H1 (cell line): Measurements from ENCODE around the gene SNHG17. TPM values are rescaled to one million over a fixed set of nuclear protein-coding genes. Genes with fewer than 3 reads are reported as not detected.

Experiments
- CTCF ChIA-PET: fragments of 300-600 bp; sonication (Branson Sonifier 250); formaldehyde crosslinking; loops from one replicate; lab custom pipeline; 2021; ENCODE audit not compliant: partially characterized antibody; lab: Charles Lee
- POLR2A ChIA-PET: fragments of 300-600 bp; sonication (Branson Sonifier 250); formaldehyde crosslinking; loops from one replicate; lab custom pipeline; 2021; ENCODE audit warnings: inconsistent platforms; ENCODE audit not compliant: partially characterized antibody; lab: Charles Lee
- DNase-seq, 2 experiments: peaks; one replicate each; pipeline versions ENCODE4 v3.0.0 to v3.0.0-alpha.2; 2010 to 2022; ENCODE audit warnings: low spot score in 2 of 2, low read depth in 1 of 2, mixed read lengths in 1 of 2
- FAIRE-seq: peaks from 2 replicates; lab custom pipeline; 2011; peaks lifted over from hg19 to GRCh38; lab: Jason Lieb, UNC
- H2AFZ ChIP-seq: 2 replicates; pipeline ENCODE4 v1.8.1; 2012; ENCODE audit warnings: low read length, inconsistent platforms
- H2AK5ac ChIP-seq: 2 replicates; pipeline ENCODE4 v1.6.1; 2013; ENCODE audit warnings: low read depth, low read length
- H2BK120ac ChIP-seq: replicated peaks from 2 replicates; pipeline ENCODE3; 2013; ENCODE audit warnings: low read depth, low read length, inconsistent platforms
- H2BK12ac ChIP-seq: 2 replicates; pipeline ENCODE4 v1.6.1; 2013; ENCODE audit warnings: low read depth, low read length
- H2BK15ac ChIP-seq: 2 replicates; pipeline ENCODE4 v1.6.1; 2013; ENCODE audit warnings: low read length
- H2BK20ac ChIP-seq: 2 replicates; pipeline ENCODE4 v1.6.1; 2013; ENCODE audit warnings: low read length
- H2BK5ac ChIP-seq: 2 replicates; pipeline ENCODE4 v1.6.1; 2013; ENCODE audit warnings: low read depth, low read length
- H3K14ac ChIP-seq: 2 replicates; pipeline ENCODE4 v1.6.1; 2013; ENCODE audit warnings: inconsistent platforms; ENCODE audit not compliant: insufficient read length
- H3K18ac ChIP-seq: 2 replicates; pipeline ENCODE4 v1.6.1; 2013; ENCODE audit warnings: low read length; ENCODE audit errors: extremely low read depth
- H3K23ac ChIP-seq: 2 replicates; pipeline ENCODE4 v1.6.1; 2013; ENCODE audit warnings: inconsistent platforms; ENCODE audit not compliant: insufficient read length
- H3K23me2 ChIP-seq: 2 replicates; pipeline ENCODE4 v1.6.1; 2013; ENCODE audit warnings: low read depth, low read length
- H3K27ac ChIP-seq: 2 replicates; pipeline ENCODE4 v1.6.1; 2011; ENCODE audit warnings: low read depth, low read length, inconsistent platforms
- H3K27me3 ChIP-seq, 4 experiments: replicated peaks in 1 of 4; 1 replicate in 1 of 4; 2 replicates in 3 of 4; pipeline versions ENCODE4 v1.6.1 to v1.8.1; 2011 to 2013; ENCODE audit warnings: low read length in 3 of 4, mild to moderate bottlenecking in 3 of 4, inconsistent platforms in 2 of 4, mixed read lengths in 2 of 4, moderate library complexity in 1 of 4; ENCODE audit not compliant: control insufficient read depth in 3 of 4, insufficient read depth in 3 of 4; ENCODE audit errors: extremely low read depth in 1 of 4
- H3K36me3 ChIP-seq, 4 experiments: 2 replicates each; pipeline versions ENCODE4 v1.6.1 to v1.8.1; 2011 to 2013; ENCODE audit warnings: mild to moderate bottlenecking in 4 of 4, low read length in 3 of 4, moderate library complexity in 2 of 4, control low read depth in 1 of 4, inconsistent platforms in 1 of 4; ENCODE audit not compliant: insufficient read depth in 4 of 4, control insufficient read depth in 2 of 4
- H3K4ac ChIP-seq: replicated peaks from 2 replicates; pipeline ENCODE3; 2013; ENCODE audit warnings: low read length, low read depth, mixed read lengths, inconsistent platforms; ENCODE audit not compliant: insufficient read length
- H3K4me1 ChIP-seq, 4 experiments: replicated peaks in 1 of 4; 1 replicate in 1 of 4; 2 replicates in 3 of 4; pipeline versions ENCODE4 v1.6.1 to v1.8.1; 2011 to 2013; ENCODE audit warnings: low read length in 3 of 4, inconsistent platforms in 2 of 4, mixed read lengths in 1 of 4; ENCODE audit not compliant: insufficient read depth in 4 of 4, control insufficient read depth in 3 of 4
- H3K4me2 ChIP-seq, 2 experiments: 2 replicates each; pipeline versions ENCODE4 v1.6.1 to v1.8.1; 2011 to 2013; ENCODE audit warnings: low read depth in 2 of 2, low read length in 2 of 2, control low read depth in 1 of 2, inconsistent platforms in 1 of 2, mild to moderate bottlenecking in 1 of 2; ENCODE audit not compliant: insufficient read depth in 1 of 2
- H3K4me3 ChIP-seq, 4 experiments: fragments of 200-600, 300-600 bp in 1 of 4; sonication (generic), shearing (Covaris generic), sonication (Bioruptor Twin) in 1 of 4; 2 replicates each; pipeline versions ENCODE4 v1.5.1 to v1.8.1; 2011 to 2016; ENCODE audit warnings: low read length in 4 of 4, low read depth in 3 of 4, control low read depth in 2 of 4, inconsistent platforms in 2 of 4, mild to moderate bottlenecking in 2 of 4, mixed read lengths in 1 of 4, moderate library complexity in 1 of 4; ENCODE audit not compliant: insufficient read depth in 2 of 4; ENCODE audit errors: extremely low read depth in 1 of 4
- H3K56ac ChIP-seq: replicated peaks from 2 replicates; pipeline ENCODE3; 2013; ENCODE audit warnings: low read depth, mild to moderate bottlenecking, mixed read lengths, low read length, inconsistent platforms; ENCODE audit not compliant: insufficient read length
- H3K79me1 ChIP-seq: 2 replicates; pipeline ENCODE4 v1.6.1; 2013; ENCODE audit warnings: low read depth, low read length, control low read depth
- H3K79me2 ChIP-seq, 2 experiments: 2 replicates each; pipeline versions ENCODE4 v1.6.1 to v1.8.1; 2012 to 2013; ENCODE audit warnings: low read length in 2 of 2, mild to moderate bottlenecking in 2 of 2, inconsistent platforms in 1 of 2; ENCODE audit not compliant: insufficient read depth in 2 of 2, control insufficient read depth in 1 of 2
- H3K9ac ChIP-seq, 4 experiments: replicated peaks in 1 of 4; 1 replicate in 1 of 4; 2 replicates in 3 of 4; pipeline versions ENCODE4 v1.6.1 to v1.8.1; 2011 to 2013; ENCODE audit warnings: low read depth in 3 of 4, low read length in 3 of 4, control low read depth in 2 of 4, mild to moderate bottlenecking in 2 of 4, moderate library complexity in 2 of 4, inconsistent platforms in 1 of 4; ENCODE audit errors: extremely low read depth in 1 of 4
- H3K9me3 ChIP-seq, 2 experiments: 2 replicates each; pipeline versions ENCODE4 v1.6.1 to v1.8.1; 2012 to 2013; ENCODE audit warnings: mild to moderate bottlenecking in 2 of 2, moderate library complexity in 2 of 2, control low read depth in 1 of 2, inconsistent platforms in 1 of 2, low read depth in 1 of 2, low read length in 1 of 2, mixed read lengths in 1 of 2; ENCODE audit not compliant: insufficient read depth in 2 of 2
- H4K20me1 ChIP-seq, 2 experiments: replicated peaks in 1 of 2; 2 replicates each; pipeline versions ENCODE3 to v1.8.1; 2011 to 2013; ENCODE audit warnings: inconsistent platforms in 2 of 2, low read length in 2 of 2, mild to moderate bottlenecking in 1 of 2; ENCODE audit not compliant: insufficient read depth in 2 of 2, control insufficient read depth in 1 of 2
- H4K5ac ChIP-seq: 2 replicates; pipeline ENCODE4 v1.6.1; 2013; ENCODE audit warnings: low read length, low read depth, mixed read lengths, inconsistent platforms; ENCODE audit not compliant: insufficient read length
- H4K8ac ChIP-seq: 2 replicates; pipeline ENCODE4 v1.8.0; 2013; ENCODE audit warnings: mild to moderate bottlenecking, moderate library complexity, low read length, inconsistent platforms; ENCODE audit not compliant: insufficient read depth; ENCODE audit errors: extremely low read depth
- H4K91ac ChIP-seq: replicated peaks from 2 replicates; pipeline ENCODE3; 2013; ENCODE audit warnings: low read length, mixed read lengths, inconsistent platforms; ENCODE audit not compliant: insufficient read length
- BRCA1 ChIP-seq: IDR thresholded peaks from 2 replicates; pipeline ENCODE4 v1.6.1; 2012; ENCODE audit warnings: low read depth, low read length, improper control_type of control experiment
- EP300 ChIP-seq, 2 experiments: IDR thresholded peaks; 1 replicate in 1 of 2; 2 replicates in 1 of 2; pipeline ENCODE4 v1.6.1; 2011 to 2012; ENCODE audit warnings: low read depth in 2 of 2, low read length in 2 of 2, mild to moderate bottlenecking in 2 of 2, borderline replicate concordance in 1 of 2, inconsistent platforms in 1 of 2, moderate library complexity in 1 of 2
- GTF2F1 ChIP-seq: IDR thresholded peaks from 2 replicates; pipeline ENCODE4 v1.6.1; 2012; ENCODE audit warnings: low read depth, low read length, improper control_type of control experiment, borderline replicate concordance
- HDAC6 ChIP-seq: IDR thresholded peaks from one replicate; pipeline ENCODE4 v1.7.1; 2012; ENCODE audit warnings: low read depth, mild to moderate bottlenecking, inconsistent platforms, low read length, moderate library complexity
- NANOG ChIP-seq: IDR thresholded peaks from 2 replicates; pipeline ENCODE4 v1.6.1; 2011; ENCODE audit warnings: low read length, low read depth, mild to moderate bottlenecking, inconsistent platforms; ENCODE audit not compliant: insufficient read depth, poor library complexity, severe bottlenecking
- NRF1 ChIP-seq: IDR thresholded peaks from 2 replicates; pipeline ENCODE4 v1.6.1; 2011; ENCODE audit warnings: mild to moderate bottlenecking, low read depth, low read length, improper control_type of control experiment
- POLR2A ChIP-seq, 2 experiments: IDR thresholded peaks; 1 replicate in 1 of 2; 2 replicates in 1 of 2; pipeline ENCODE4 v1.6.1; 2011; ENCODE audit warnings: low read depth in 2 of 2, low read length in 2 of 2, mild to moderate bottlenecking in 2 of 2; ENCODE audit errors: control extremely low read depth in 1 of 2
- SIX5 ChIP-seq: IDR thresholded peaks from 2 replicates; pipeline ENCODE4 v1.6.1; 2011; ENCODE audit warnings: mild to moderate bottlenecking, low read depth, low read length
- SP1 ChIP-seq: IDR thresholded peaks from 2 replicates; pipeline ENCODE4 v1.6.1; 2011; ENCODE audit warnings: low read depth, low read length
- SP2 ChIP-seq: IDR thresholded peaks from 2 replicates; pipeline ENCODE4 v1.6.1; 2012; ENCODE audit warnings: mild to moderate bottlenecking, low read length, inconsistent platforms
- WGBS, 2 experiments: shearing (Covaris generic) in 1 of 2; methylation state at CpG; one replicate each; pipeline versions ENCODE4 v1.1.6 to v1.1.7; 2013 to 2015; ENCODE audit warnings: low lambda C conversion rate in 2 of 2, mixed read lengths in 2 of 2, inconsistent platforms in 1 of 2, low coverage in 1 of 2, missing lambda C conversion rate in 1 of 2; ENCODE audit not compliant: insufficient replicate concordance in 2 of 2, insufficient coverage in 1 of 2, insufficient read length in 1 of 2; ENCODE audit errors: extremely low coverage in 1 of 2, missing lambda C conversion rate in 1 of 2; 5-methylcytosine and 5-hydroxymethylcytosine counted together
- polyA plus RNA-seq, 7 experiments: library from polyadenylated mRNA; depleted of rRNA in 3 of 7; stranded (reverse) in 5 of 7; unstranded in 2 of 7; fragments of >200 nt in 5 of 7; fragments of 200-250 nt in 2 of 7; gene quantifications; 1 replicate in 5 of 7; 2 replicates in 1 of 7; 4 replicates in 1 of 7; pipeline versions ENCODE4 v1.2.1 to v1.2.3, GENCODE V29; 2011 to 2013; ENCODE audit warnings: missing spikeins in 2 of 7, mixed read lengths in 2 of 7
- total RNA-seq: library from RNA; stranded (reverse); fragmentation: NEBNext Ultra II Directional; extraction: Animal tissue kit (Norgen Biotek cat#: 25700); gene quantifications from 2 replicates; pipeline ENCODE4 v1.2.1, GENCODE V29; 2021
- TF ChIP-seq, protein P1 (sequence below): IDR thresholded peaks from 2 replicates; pipeline ENCODE4 v1.6.1; 2012; ENCODE audit warnings: inconsistent platforms
- TF ChIP-seq, protein P2 (sequence below): IDR thresholded peaks from 2 replicates; pipeline ENCODE4 v1.6.1; 2012; ENCODE audit warnings: low read length, inconsistent platforms

SNHG17 gene
- total and polyA plus RNA-seq, 2 of the 8 experiments (the other 6 are each of a cell fraction or from before 2014, with no cell fraction given): 59.4 to 59.8 TPM

DNA sequence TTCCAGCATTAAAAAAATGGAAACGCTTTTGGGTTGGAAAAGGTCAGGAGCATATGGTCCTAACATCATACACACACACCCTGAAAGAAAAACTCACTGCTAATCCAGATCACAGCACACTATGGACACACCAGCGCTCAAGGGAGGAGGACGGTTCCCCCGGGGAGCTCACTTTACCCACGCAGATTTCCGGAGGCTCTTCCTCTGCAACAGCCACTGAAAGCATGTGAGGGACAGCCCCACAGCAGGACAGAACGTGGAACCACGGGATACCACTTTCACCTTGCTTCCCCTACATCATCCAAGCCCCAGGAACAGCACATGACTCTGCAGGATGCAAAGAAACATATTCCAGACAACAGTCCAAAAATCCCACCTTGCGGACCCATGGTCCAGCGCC lies 13.2 kb downstream of the SNHG17 start:
- H3K27ac ChIP-seq: no peak overlapping the region
- no peak overlapping the region for H4K8ac ChIP-seq
- no peak overlapping the region for H2BK20ac ChIP-seq
- H3K18ac ChIP-seq: no peak overlapping the region
- WGBS, 2 experiments: 92% methylated on average over 10 of the region's 10 CpGs; no CpG with 5 or more reads in 1 of the 2 experiments
- H2BK120ac ChIP-seq: no peak overlapping the region
- DNase-seq (no peak), FAIRE-seq (no peak)
- H3K79me2 ChIP-seq: peaks cover 0 to 34% of the 10 kb centered on the region in 2 experiments; a peak in 2 of 4 replicates
- no peak overlapping the region for H3K23ac ChIP-seq
- no peaks in the 10 kb centered on the region; the same call in 1 of the 2 replicates for H3K23me2 ChIP-seq
- H2BK5ac ChIP-seq: no peak overlapping the region
- no peak overlapping the region for H2AFZ ChIP-seq
- CTCF ChIA-PET: interaction anchor here (1.3 to 4.1 kb wide), 5 partner anchors 11 to 84 kb away, joined by 3 to 15 read pairs (median 5); partner anchors contain the start of gene SNHG17
- no peak overlapping the region for H3K4me3 ChIP-seq
- H2BK12ac ChIP-seq: no peak overlapping the region
- peaks cover 67 to 90% (median 84%) of the 10 kb centered on the region in 4 experiments for H3K36me3 ChIP-seq
- no peak overlapping the region for H2BK15ac ChIP-seq
- H4K91ac ChIP-seq: no peak overlapping the region
- peaks cover 0 to 5% (median 0%) of the 10 kb centered on the region in 4 experiments; a peak in 3 of 7 replicates for H3K4me1 ChIP-seq
- H4K20me1 ChIP-seq: peaks cover 8 to 39% of the 10 kb centered on the region in 2 experiments
- no peak overlapping the region for H3K14ac ChIP-seq
- no peaks in the 10 kb centered on the region for H3K27me3 ChIP-seq
- no peak overlapping the region for H2AK5ac ChIP-seq
- POLR2A ChIA-PET: interaction anchor here (1.2 to 17.6 kb wide), 5 partner anchors 7 to 51 kb away, joined by 3 to 420 read pairs (median 17); partner anchors contain the start of genes RALGAPB and SNHG17
- no peak overlapping the region for H3K4me2 ChIP-seq
- no peak overlapping the region for H3K9ac ChIP-seq
- no peak overlapping the region for H4K5ac ChIP-seq
- H3K4ac ChIP-seq: no peak overlapping the region
- H3K9me3 ChIP-seq: no peaks in the 10 kb centered on the region
- peaks cover 12% of the 10 kb centered on the region for H3K79me1 ChIP-seq
- no peak overlapping the region for H3K56ac ChIP-seq
- no peak; a peak in 1 of 3 replicates for TF ChIP-seq POLR2A (IDR thresholded peaks at IDR 0.05; ENCODE audit: control extremely low read depth in 1 of 2, low read depth in 2 of 2, low read length in 2 of 2)
- TF ChIP-seq NRF1: no peak
- TF ChIP-seq HDAC6: no peak
- TF ChIP-seq SIX5: no peak
- TF ChIP-seq GTF2F1: no peak
- TF ChIP-seq EP300 (IDR thresholded peaks at IDR 0.05; ENCODE audit: borderline replicate concordance in 1 of 2, low read depth in 2 of 2, low read length in 2 of 2): no peak
- no peak for TF ChIP-seq SP1
- no peak for TF ChIP-seq SP2
- TF ChIP-seq, protein P1, sequence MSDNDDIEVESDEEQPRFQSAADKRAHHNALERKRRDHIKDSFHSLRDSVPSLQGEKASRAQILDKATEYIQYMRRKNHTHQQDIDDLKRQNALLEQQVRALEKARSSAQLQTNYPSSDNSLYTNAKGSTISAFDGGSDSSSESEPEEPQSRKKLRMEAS: no peak
- TF ChIP-seq, protein P2, sequence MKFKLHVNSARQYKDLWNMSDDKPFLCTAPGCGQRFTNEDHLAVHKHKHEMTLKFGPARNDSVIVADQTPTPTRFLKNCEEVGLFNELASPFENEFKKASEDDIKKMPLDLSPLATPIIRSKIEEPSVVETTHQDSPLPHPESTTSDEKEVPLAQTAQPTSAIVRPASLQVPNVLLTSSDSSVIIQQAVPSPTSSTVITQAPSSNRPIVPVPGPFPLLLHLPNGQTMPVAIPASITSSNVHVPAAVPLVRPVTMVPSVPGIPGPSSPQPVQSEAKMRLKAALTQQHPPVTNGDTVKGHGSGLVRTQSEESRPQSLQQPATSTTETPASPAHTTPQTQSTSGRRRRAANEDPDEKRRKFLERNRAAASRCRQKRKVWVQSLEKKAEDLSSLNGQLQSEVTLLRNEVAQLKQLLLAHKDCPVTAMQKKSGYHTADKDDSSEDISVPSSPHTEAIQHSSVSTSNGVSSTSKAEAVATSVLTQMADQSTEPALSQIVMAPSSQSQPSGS: no peak
- TF ChIP-seq BRCA1: no peak
- no peak for TF ChIP-seq NANOG
